Measurements from ENCODE around the gene DPF3. TPM values are rescaled to one million over a fixed set of nuclear protein-coding genes. Genes with fewer than 3 reads are reported as not detected.

Gene DPF3
- total RNA-seq, 1 donor from 2014 or later: 0.11 TPM

- intact Hi-C loops (cut with DNase I): no loop called here
- Histone ChIP-seq H3K9me3 (no peaks in the 10 kb centered on the region), H3K27me3 (no peaks in the 10 kb centered on the region), H3K4me3 (no peak overlapping the region), H3K36me3 (no peaks in the 10 kb centered on the region), H3K27ac (no peak overlapping the region), H3K4me1 (no peaks in the 10 kb centered on the region)
- no peak for DNase-seq (ENCODE audit: low spot score in 2 of 2)
- TF ChIP-seq CTCF (IDR thresholded peaks at IDR 0.05): no peak
Measured at GRCh38 chr14:72597252-72598233, 296.4 kb downstream of the DPF3 start.

- TF ChIP-seq CTCF (IDR thresholded peaks at IDR 0.05): no peak
- no peak for DNase-seq (ENCODE audit: low spot score in 2 of 2)
- Histone ChIP-seq H3K4me3 (no peak overlapping the region), H3K27me3 (no peaks in the 10 kb centered on the region), H3K9me3 (no peaks in the 10 kb centered on the region), H3K4me1 (no peaks in the 10 kb centered on the region), H3K36me3 (no peaks in the 10 kb centered on the region), H3K27ac (no peak overlapping the region)
- intact Hi-C loops (cut with DNase I): no loop called here
Measured at GRCh38 chr14:72595152-72595862, 298.6 kb downstream of the DPF3 start.

GRCh38 chr14:72594099-72594901 lies 299.6 kb downstream of the DPF3 start:
- intact Hi-C loops (cut with DNase I): no loop called here
- no peak overlapping the region for H3K4me3 ChIP-seq
- no peaks in the 10 kb centered on the region for H3K9me3 ChIP-seq
- no peak overlapping the region for H3K27ac ChIP-seq
- no peak for DNase-seq (ENCODE audit: low spot score in 2 of 2)
- no peaks in the 10 kb centered on the region for H3K36me3 ChIP-seq
- H3K27me3 ChIP-seq: no peaks in the 10 kb centered on the region
- no peak for TF ChIP-seq CTCF (IDR thresholded peaks at IDR 0.05)
- no peaks in the 10 kb centered on the region for H3K4me1 ChIP-seq

GRCh38 chr14:72591391-72591790 lies 302.5 kb downstream of the DPF3 start:
- no peak for TF ChIP-seq CTCF (IDR thresholded peaks at IDR 0.05)
- no peaks in the 10 kb centered on the region for H3K9me3 ChIP-seq
- no peak overlapping the region for H3K4me3 ChIP-seq
- DNase-seq (ENCODE audit: low spot score in 2 of 2): no peak
- H3K27me3 ChIP-seq: no peaks in the 10 kb centered on the region
- H3K27ac ChIP-seq: no peak overlapping the region
- intact Hi-C loops (cut with DNase I): no loop called here
- no peaks in the 10 kb centered on the region for H3K36me3 ChIP-seq
- H3K4me1 ChIP-seq: no peaks in the 10 kb centered on the region

GRCh38 chr14:72590577-72590976 lies 303.3 kb downstream of the DPF3 start:
- Histone ChIP-seq H3K36me3 (no peaks in the 10 kb centered on the region), H3K9me3 (no peaks in the 10 kb centered on the region), H3K27ac (no peak overlapping the region), H3K4me1 (no peaks in the 10 kb centered on the region), H3K4me3 (no peak overlapping the region), H3K27me3 (no peaks in the 10 kb centered on the region)
- TF ChIP-seq CTCF (IDR thresholded peaks at IDR 0.05): no peak
- intact Hi-C loops (cut with DNase I): no loop called here
- DNase-seq (ENCODE audit: low spot score in 2 of 2): no peak

All from ascending aorta (tissue), 2 donors.